Activated CD4-positive, alpha-beta T cell treated with anti-CD3 and anti-CD28 coated beads, Interleukin-10, Interleukin-2, amounts not matched to agents 100 ng/mL and 50 ng/mL, durations not matched to agents 16 hours and 8 hours (primary cell): ENCODE data around the gene CLPTM1L.

Experiments used
- DNase-seq: peaks from one replicate; pipeline ENCODE4 v3.0.0-alpha.2; 2020

The CLPTM1L gene

GRCh38 chr5:1325191-1325741 lies 19.6 kb downstream of the CLPTM1L start:
- no peak for DNase-seq

GRCh38 chr5:1324719-1325190 lies 20.1 kb downstream of the CLPTM1L start:
- no peak for DNase-seq

GRCh38 chr5:1324301-1324700 lies 20.6 kb downstream of the CLPTM1L start:
- no peak for DNase-seq

- no peak for DNase-seq
Measured at GRCh38 chr5:1323803-1324173, 21.1 kb downstream of the CLPTM1L start.

DNA sequence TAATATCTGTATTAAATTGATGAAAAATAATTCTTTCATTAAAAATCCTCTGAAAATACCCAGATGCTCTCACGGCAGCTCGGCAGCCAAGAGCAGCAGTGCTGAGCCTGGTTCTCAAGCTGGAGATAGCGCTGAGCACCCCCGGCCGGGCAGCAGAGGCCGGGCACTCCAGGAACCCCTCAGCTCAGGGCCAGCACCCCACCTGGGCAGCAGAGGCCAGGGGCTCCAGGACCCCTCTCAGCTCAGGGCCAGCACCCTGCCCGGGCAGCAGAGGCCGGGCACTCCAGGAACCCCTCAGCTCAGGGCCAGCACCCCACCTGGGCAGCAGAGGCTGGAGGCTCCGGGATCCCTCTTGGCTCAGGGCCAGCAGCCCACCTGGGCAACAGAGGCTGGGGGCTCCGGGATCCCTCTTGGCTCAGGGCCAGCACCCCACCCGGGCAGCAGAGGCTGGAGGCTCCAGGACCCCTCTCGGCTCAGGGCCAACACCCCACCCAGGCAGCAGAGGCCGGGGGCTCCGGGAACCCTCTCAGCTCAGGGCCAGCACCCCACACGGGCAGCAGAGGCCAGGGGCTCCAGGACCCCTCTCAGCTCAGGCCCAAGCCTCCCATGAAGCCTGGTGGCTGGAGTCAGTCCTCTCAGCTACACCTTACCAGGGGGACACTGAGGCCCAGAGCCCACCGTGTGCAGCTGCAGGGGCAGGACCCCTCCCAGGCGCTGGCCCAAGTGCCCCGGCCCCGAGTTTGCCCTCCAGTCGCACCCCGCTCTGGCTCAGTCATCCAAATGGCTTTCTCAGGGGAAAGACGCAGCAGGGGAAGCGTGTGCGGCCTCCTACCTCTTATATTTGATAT lies 21.7 kb downstream of the CLPTM1L start:
- DNase-seq = no peak

- DNase-seq = no peak
Measured at GRCh38 chr5:1322036-1322900, 22.6 kb downstream of the CLPTM1L start.

- DNase-seq = no peak
Measured at GRCh38 chr5:1321576-1321975, 23.3 kb downstream of the CLPTM1L start.

GRCh38 chr5:1320436-1321344 lies 24.2 kb downstream of the CLPTM1L start:
- DNase-seq = no peak

GRCh38 chr5:1319436-1320256 lies 25.3 kb downstream of the CLPTM1L start:
- no peak for DNase-seq

GRCh38 chr5:1318659-1319251 lies 26.1 kb downstream of the CLPTM1L start:
- no peak for DNase-seq

DNA sequence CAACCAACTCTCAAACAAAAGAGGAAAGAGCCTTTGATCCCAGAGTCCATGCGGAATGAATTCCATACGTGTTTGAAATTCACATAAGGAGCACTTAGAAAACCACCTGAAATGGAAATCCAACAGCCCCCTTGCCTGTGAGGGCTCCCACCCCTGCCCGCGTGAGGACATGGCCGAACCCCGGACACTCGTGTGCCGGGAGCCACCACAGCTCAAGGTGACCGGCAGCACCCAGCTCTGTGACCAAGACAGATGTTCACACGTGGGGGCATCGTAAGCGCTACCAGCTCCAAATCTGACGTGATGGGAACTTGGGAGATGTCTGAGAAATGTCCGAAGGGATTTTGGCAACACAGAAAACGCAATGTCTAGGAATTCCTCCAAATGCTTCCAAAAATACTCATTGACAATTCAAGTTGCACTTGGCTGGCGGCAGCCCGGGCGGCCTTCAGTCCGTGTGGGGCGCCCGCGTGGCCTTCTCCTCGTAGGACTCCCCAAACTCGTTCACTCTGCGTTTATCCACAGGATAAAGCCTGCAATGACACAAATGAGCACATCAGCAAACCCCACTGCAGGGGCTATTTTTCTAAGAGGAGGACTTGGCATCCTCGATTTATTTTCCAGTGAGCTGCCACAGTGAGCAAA lies 26.9 kb downstream of the CLPTM1L start:
- no peak for DNase-seq

- peak; percentile 59 for DNase-seq
Measured at GRCh38 chr5:1316588-1317340, 28.1 kb downstream of the CLPTM1L start.

DNA sequence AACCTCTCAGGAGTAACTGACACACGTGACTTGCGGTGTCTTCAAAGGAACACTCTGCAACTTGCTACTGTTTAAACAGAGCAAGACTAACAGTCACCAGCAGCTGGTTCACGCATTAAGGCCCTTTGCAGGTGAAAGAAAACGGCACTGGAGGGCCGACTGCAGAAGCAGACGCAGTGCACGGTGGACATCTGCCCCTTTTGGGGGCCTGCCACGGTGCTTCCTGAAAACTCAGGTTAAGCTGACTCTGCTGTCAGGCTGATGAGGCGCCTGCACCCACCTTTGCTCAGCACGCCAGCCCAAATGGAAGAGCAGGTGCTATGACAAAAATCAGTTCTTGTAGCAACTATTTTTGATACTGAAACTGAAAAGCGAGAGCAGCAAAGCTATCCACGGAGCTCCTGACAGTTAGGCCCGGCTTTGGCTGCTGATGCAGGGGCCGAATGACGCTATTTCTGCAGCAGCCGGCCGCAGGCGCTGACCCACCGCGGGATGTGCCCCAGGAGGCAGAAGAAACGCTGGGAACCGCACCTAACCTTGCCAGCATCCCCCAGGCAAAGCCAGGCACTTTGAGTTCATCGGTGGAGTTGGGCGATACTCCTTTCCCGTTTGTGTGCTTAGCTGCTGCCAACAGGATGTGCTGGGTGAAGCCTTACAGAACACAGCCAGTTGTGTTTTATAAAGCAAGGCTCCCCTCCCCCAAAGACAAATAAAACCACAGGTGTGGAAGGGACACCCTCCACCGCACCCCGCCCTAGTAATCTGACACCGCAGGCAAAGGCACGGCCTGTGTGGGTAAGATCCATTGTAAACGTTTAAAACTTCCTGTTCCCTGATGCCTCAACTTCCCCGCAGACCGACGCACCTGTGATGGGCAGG lies 29.0 kb downstream of the CLPTM1L start:
- DNase-seq = peak; percentile 90

- no peak for DNase-seq
Measured at GRCh38 chr5:1315018-1315708, 29.7 kb downstream of the CLPTM1L start.

GRCh38 chr5:1314564-1314982 lies 30.3 kb downstream of the CLPTM1L start:
- no peak for DNase-seq

DNA sequence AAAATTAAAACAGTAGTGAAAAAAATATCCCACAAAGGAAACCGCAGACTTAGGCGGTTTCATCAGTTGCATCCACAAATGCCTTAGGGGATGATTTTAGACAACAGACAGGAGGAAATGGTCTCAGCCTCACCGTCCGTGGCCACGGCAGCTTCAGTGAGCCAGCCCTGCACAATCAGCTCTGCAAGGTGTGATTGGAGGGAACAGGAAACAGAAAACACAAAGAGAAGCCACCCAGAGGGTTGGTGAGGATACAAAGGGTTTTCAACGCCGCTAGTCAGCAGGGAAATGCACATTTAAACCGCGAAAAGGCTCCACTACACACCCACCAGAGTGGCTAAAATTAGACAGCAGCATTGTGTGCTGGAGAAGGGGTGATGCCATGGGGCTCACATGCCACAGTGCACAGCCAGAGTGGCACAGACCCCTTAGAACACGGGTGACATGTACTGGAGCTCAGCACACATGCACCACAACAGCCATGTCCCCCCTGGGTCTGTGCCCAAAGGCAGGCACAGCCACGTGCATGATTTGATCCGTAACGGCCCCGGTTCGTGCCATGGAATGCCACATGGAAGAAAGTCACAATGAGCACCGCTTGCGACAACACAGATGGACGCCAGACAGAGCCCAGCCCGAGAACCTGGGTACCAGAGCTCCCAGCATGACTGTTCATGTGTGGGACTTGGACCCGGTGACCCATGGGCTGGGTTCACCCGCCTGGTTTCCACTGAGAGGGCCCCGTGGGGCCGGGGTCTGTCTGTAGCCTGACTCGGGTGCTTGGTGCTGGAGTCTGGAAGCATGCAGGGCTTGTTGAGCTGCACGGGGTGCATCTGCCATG lies 31.7 kb downstream of the CLPTM1L start:
- peak; percentile 93 for DNase-seq

- DNase-seq = peak; percentile 50
Measured at GRCh38 chr5:1312206-1312605, 32.7 kb downstream of the CLPTM1L start.
